WTC11 (cell line): Measurements from ENCODE around the gene CNGA4. TPM values are rescaled to one million over a fixed set of nuclear protein-coding genes. Genes with fewer than 3 reads are reported as not detected.
"Not testable (repeated sequence)": the region's sequence is repeated elsewhere in the genome, so short reads cannot be mapped to it uniquely, and the experiment has no call there.

Experiments
- ATAC-seq: fragments of 200-7000 bp; cut with Tn5 transposase; 2 replicates; pipeline ENCODE4 v1.10.0; 2021; ENCODE audit warnings: mild to moderate bottlenecking, moderate library complexity
- CTCF ChIA-PET: fragments of 300-600 bp; sonication (Branson Sonifier 250); formaldehyde crosslinking; loops from one replicate; lab custom pipeline; 2021; ENCODE audit warnings: antibody characterized with exemption; lab: Charles Lee
- POLR2A ChIA-PET: fragments of 350-600 bp; sonication (Branson Sonifier 250); formaldehyde crosslinking; loops from one replicate; lab custom pipeline; 2021; ENCODE audit warnings: antibody characterized with exemption; lab: Charles Lee
- DNase-seq: peaks from one replicate; pipeline ENCODE4 v3.0.0; 2021; ENCODE audit warnings: low spot score
- H3K27ac Mint-ChIP-seq: 2 replicates; pipeline ENCODE4 v1.8.0; 2021; ENCODE audit warnings: mixed read lengths
- H3K27me3 Mint-ChIP-seq: 2 replicates; pipeline ENCODE4 v1.8.0; 2021; ENCODE audit warnings: low read depth, mild to moderate bottlenecking, moderate library complexity, mixed read lengths
- H3K36me3 Mint-ChIP-seq: 2 replicates; pipeline ENCODE4 v1.8.0; 2021; ENCODE audit warnings: mixed read lengths
- H3K4me1 Mint-ChIP-seq: 2 replicates; pipeline ENCODE4 v1.8.0; 2022; ENCODE audit warnings: mixed read lengths
- H3K4me3 Mint-ChIP-seq: 2 replicates; pipeline ENCODE4 v1.8.0; 2021; ENCODE audit warnings: mild to moderate bottlenecking, moderate library complexity, mixed read lengths
- H3K9me3 Mint-ChIP-seq: 2 replicates; pipeline ENCODE4 v1.8.0; 2021; ENCODE audit warnings: mixed read lengths
- ATF1 ChIP-seq: sonication (generic); formaldehyde crosslinking; IDR thresholded peaks from 2 replicates; pipeline ENCODE4 v1.8.1; 2023; ENCODE audit warnings: mild to moderate bottlenecking, moderate library complexity, missing genetic modification reagents
- EMX1 ChIP-seq: fragments of 250-450 bp; sonication (Bioruptor Pico); IDR thresholded peaks from 2 replicates; pipeline ENCODE4 v1.8.0; 2021; ENCODE audit warnings: mild to moderate bottlenecking
- FOXK1 ChIP-seq: sonication (generic); formaldehyde crosslinking; IDR thresholded peaks from 2 replicates; pipeline ENCODE4 v1.8.0; 2022; ENCODE audit warnings: mild to moderate bottlenecking, moderate library complexity, missing genetic modification reagents
- FOXP1 ChIP-seq: sonication (generic); formaldehyde crosslinking; IDR thresholded peaks from 2 replicates; pipeline ENCODE4 v1.8.0; 2022; ENCODE audit warnings: missing genetic modification reagents, mild to moderate bottlenecking, moderate library complexity, borderline replicate concordance
- HMGA2 ChIP-seq: fragments of 250-450 bp; sonication (Bioruptor Pico); IDR thresholded peaks from 2 replicates; pipeline ENCODE4 v1.4.0; 2021; ENCODE audit warnings: mild to moderate bottlenecking, moderate library complexity
- NFATC4 ChIP-seq: fragments of 250-450 bp; sonication (Bioruptor Pico); IDR thresholded peaks from 2 replicates; pipeline ENCODE4 v1.9.0; 2021; ENCODE audit warnings: mild to moderate bottlenecking
- NFYB ChIP-seq: sonication (generic); formaldehyde crosslinking; conservative IDR thresholded peaks from 2 replicates; pipeline ENCODE4 v1.8.0; 2022; ENCODE audit warnings: low read depth, missing genetic modification reagents
- RELA ChIP-seq: sonication (generic); formaldehyde crosslinking; IDR thresholded peaks from 2 replicates; pipeline ENCODE4 v1.8.1; 2022; ENCODE audit warnings: missing genetic modification reagents, mild to moderate bottlenecking, borderline replicate concordance
- SMAD4 ChIP-seq: sonication (generic); formaldehyde crosslinking; IDR thresholded peaks from 2 replicates; pipeline ENCODE4 v1.8.0; 2022; ENCODE audit warnings: mild to moderate bottlenecking, missing genetic modification reagents
- TEAD4 ChIP-seq: sonication (generic); formaldehyde crosslinking; IDR thresholded peaks from 2 replicates; pipeline ENCODE4 v1.8.0; 2022; ENCODE audit warnings: mild to moderate bottlenecking, missing genetic modification reagents
- TP53 ChIP-seq: sonication (generic); formaldehyde crosslinking; IDR thresholded peaks from 2 replicates; pipeline ENCODE4 v1.8.1; 2023; ENCODE audit warnings: mild to moderate bottlenecking, missing genetic modification reagents
- ZNF232 ChIP-seq: sonication (generic); formaldehyde crosslinking; IDR thresholded peaks from 2 replicates; pipeline ENCODE4 v1.8.0; 2022; ENCODE audit warnings: mild to moderate bottlenecking, missing genetic modification reagents
- ZNF671 ChIP-seq: fragments of 250-450 bp; sonication (Bioruptor Pico); IDR thresholded peaks from 2 replicates; pipeline ENCODE4 v1.8.0; 2021; ENCODE audit warnings: mild to moderate bottlenecking
- total RNA-seq: library from RNA; stranded (reverse); gene quantifications from 3 replicates; pipeline ENCODE4 v1.2.3, GENCODE V29; 2021
- TF ChIP-seq, protein P1 (sequence below): sonication (generic); formaldehyde crosslinking; IDR thresholded peaks from 2 replicates; pipeline ENCODE4 v1.8.0; 2022; ENCODE audit warnings: mild to moderate bottlenecking, missing genetic modification reagents
- TF ChIP-seq, protein P2 (sequence below): sonication (generic); formaldehyde crosslinking; IDR thresholded peaks from 2 replicates; pipeline ENCODE4 v1.8.1; 2023; ENCODE audit warnings: mild to moderate bottlenecking, missing genetic modification reagents, moderate library complexity
- TF ChIP-seq, protein P3 (sequence below): sonication (generic); formaldehyde crosslinking; IDR thresholded peaks from 2 replicates; pipeline ENCODE4 v1.8.0; 2023; ENCODE audit warnings: mild to moderate bottlenecking, missing genetic modification reagents

The CNGA4 gene
- total RNA-seq, 1 experiment from 2014 or later = 0.35 TPM

DNA sequence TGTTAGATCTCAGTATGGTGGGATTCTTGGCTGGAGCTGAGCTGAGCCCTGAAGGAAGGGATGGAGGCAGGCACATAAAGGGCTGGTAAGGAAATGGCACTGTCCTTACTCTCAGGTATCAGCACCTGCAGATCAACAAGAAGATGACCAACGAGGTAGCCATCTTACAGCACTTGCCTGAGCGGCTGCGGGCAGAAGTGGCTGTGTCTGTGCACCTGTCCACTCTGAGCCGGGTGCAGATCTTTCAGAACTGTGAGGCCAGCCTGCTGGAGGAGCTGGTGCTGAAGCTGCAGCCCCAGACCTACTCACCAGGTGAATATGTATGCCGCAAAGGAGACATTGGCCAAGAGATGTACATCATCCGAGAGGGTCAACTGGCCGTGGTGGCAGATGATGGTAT is 2.4 kb downstream of the CNGA4 start (continued):
- TF ChIP-seq TEAD4 (CRISPR knock-in tag) = no peak

DNA sequence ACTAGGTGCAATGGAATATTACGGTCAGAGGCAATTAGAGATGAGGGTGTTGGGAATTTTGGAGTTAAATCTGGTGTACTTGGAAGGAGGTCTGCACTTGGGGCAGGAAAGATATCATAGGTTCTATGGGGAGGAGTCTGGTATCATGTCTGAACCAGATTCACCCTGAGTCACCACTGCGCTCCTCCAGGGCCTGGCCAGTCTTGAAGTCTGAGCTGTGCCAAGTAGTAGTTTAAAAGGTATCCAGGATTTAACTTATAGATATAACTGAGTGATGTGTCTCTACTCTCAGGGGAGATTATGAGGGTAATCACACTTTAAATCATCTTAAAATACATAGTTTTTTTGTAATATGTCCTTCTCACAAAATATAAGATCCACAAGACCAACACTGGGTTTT is 6.6 kb downstream of the CNGA4 start:
- H3K9me3 Mint-ChIP-seq = no peaks in the 10 kb centered on the region
- H3K4me3 Mint-ChIP-seq = no peak overlapping the region
- ChIA-PET POLR2A (no interaction called here), CTCF (no interaction called here)
- H3K36me3 Mint-ChIP-seq = no peaks in the 10 kb centered on the region
- TF ChIP-seq FOXK1 (CRISPR knock-in tag) = no peak
- no peak for TF ChIP-seq HMGA2 (CRISPR knock-in tag)
- no peak for TF ChIP-seq EMX1 (CRISPR knock-in tag)
- no peak for TF ChIP-seq NFATC4
- TF ChIP-seq NFYB (CRISPR knock-in tag) = no peak
- no peak for TF ChIP-seq TP53 (CRISPR knock-in tag)
- no peak for TF ChIP-seq ZNF232 (CRISPR knock-in tag)
- TF ChIP-seq ZNF671 (CRISPR knock-in tag) = no peak
- TF ChIP-seq, protein P1, sequence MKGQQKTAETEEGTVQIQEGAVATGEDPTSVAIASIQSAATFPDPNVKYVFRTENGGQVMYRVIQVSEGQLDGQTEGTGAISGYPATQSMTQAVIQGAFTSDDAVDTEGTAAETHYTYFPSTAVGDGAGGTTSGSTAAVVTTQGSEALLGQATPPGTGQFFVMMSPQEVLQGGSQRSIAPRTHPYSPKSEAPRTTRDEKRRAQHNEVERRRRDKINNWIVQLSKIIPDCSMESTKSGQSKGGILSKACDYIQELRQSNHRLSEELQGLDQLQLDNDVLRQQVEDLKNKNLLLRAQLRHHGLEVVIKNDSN (CRISPR knock-in tag) = no peak
- no peak for TF ChIP-seq ATF1 (CRISPR knock-in tag)
- TF ChIP-seq, protein P2, sequence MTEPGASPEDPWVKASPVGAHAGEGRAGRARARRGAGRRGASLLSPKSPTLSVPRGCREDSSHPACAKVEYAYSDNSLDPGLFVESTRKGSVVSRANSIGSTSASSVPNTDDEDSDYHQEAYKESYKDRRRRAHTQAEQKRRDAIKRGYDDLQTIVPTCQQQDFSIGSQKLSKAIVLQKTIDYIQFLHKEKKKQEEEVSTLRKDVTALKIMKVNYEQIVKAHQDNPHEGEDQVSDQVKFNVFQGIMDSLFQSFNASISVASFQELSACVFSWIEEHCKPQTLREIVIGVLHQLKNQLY (CRISPR knock-in tag) = no peak
- TF ChIP-seq, protein P3, sequence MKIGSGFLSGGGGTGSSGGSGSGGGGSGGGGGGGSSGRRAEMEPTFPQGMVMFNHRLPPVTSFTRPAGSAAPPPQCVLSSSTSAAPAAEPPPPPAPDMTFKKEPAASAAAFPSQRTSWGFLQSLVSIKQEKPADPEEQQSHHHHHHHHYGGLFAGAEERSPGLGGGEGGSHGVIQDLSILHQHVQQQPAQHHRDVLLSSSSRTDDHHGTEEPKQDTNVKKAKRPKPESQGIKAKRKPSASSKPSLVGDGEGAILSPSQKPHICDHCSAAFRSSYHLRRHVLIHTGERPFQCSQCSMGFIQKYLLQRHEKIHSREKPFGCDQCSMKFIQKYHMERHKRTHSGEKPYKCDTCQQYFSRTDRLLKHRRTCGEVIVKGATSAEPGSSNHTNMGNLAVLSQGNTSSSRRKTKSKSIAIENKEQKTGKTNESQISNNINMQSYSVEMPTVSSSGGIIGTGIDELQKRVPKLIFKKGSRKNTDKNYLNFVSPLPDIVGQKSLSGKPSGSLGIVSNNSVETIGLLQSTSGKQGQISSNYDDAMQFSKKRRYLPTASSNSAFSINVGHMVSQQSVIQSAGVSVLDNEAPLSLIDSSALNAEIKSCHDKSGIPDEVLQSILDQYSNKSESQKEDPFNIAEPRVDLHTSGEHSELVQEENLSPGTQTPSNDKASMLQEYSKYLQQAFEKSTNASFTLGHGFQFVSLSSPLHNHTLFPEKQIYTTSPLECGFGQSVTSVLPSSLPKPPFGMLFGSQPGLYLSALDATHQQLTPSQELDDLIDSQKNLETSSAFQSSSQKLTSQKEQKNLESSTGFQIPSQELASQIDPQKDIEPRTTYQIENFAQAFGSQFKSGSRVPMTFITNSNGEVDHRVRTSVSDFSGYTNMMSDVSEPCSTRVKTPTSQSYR (CRISPR knock-in tag) = no peak
- no peak overlapping the region for H3K27ac Mint-ChIP-seq
- no peak for DNase-seq
- peaks cover 12% of the 10 kb centered on the region for H3K4me1 Mint-ChIP-seq
- H3K27me3 Mint-ChIP-seq = peaks cover 4% of the 10 kb centered on the region
- no peak for ATAC-seq

DNA sequence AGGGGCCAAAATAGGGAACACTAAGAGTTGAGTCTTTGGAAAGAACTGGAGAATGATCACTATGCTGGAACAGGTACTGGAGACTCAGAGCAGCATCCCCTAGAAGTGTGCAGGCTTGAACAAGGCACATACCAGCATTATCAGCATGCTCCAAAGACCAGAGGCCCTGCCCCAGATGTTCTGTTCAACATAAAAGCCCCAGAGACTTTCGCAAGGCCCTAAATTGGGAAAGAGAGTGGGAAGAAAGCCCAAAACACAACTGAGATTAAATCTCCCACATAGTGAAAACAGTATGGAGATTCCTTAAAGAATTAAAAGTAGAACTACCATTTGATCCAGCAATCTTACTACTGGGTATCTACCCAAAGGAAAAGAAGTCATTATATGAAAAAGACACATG is 9.4 kb downstream of the CNGA4 start:
- POLR2A ChIA-PET = no interaction called here
- Mint-ChIP-seq H3K27me3 (peaks cover 4% of the 10 kb centered on the region), H3K4me1 (peaks cover 14% of the 10 kb centered on the region), H3K9me3 (no peaks in the 10 kb centered on the region), H3K36me3 (no peaks in the 10 kb centered on the region), H3K27ac (no peak overlapping the region), H3K4me3 (no peak overlapping the region)
- no peak for ATAC-seq
- TF ChIP-seq FOXP1 (CRISPR knock-in tag) = no peak
- no peak for TF ChIP-seq RELA
- no peak for TF ChIP-seq SMAD4
- CTCF ChIA-PET = interaction anchor here (0.7 to 4.7 kb wide), 2 partner anchors 64 to 69 kb away, joined by 3 to 102 read pairs; partner anchors contain the start of gene CAVIN3
- no peak for DNase-seq

DNA sequence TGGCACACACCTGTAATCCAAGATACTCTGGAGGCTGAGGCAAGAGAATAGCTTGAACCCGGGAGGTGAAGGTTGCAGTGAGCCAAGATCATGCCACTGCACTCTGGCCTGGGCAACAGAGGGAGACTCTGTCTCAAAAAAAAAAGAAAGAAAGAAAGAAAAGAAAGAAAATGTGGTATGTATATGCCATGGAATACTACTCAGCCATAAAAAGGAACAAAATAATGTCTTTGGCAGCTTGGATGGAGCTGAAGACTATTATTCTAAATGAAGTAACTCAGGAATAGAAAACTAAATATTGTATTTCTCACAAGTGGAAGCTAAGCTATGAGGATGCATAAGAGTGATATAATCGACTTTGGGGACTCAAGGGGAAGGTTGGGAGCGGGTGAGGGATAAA is 10.0 kb downstream of the CNGA4 start:
- CTCF ChIA-PET = interaction anchor here (0.7 to 5.1 kb wide), 3 partner anchors 21 to 68 kb away, joined by 3 to 102 read pairs (median 82); partner anchors contain the start of gene CAVIN3
- H3K36me3 Mint-ChIP-seq, POLR2A ChIA-PET, H3K9me3 Mint-ChIP-seq, H3K4me3 Mint-ChIP-seq, H3K4me1 Mint-ChIP-seq, H3K27ac Mint-ChIP-seq, DNase-seq, ATAC-seq, H3K27me3 Mint-ChIP-seq: not testable (repeated sequence)
